Trophoblast cell (in vitro differentiated cells and primary cell): Measurements from ENCODE around the gene CHAT.
A peak's percentile ranks its signal among the peaks of the same experiment; 100 is the strongest.

Experiments used
- DNase-seq, 2 donors: peaks; one replicate each; pipeline ENCODE4 v3.0.0-alpha.2; 2016
- H2AFZ ChIP-seq: 2 replicates; pipeline ENCODE4 v1.6.1; 2013; ENCODE audit warnings: low read length, moderate library complexity, mild to moderate bottlenecking; ENCODE audit not compliant: insufficient read depth, poor library complexity
- H2AK5ac ChIP-seq: 2 replicates; pipeline ENCODE4 v1.6.1; 2013; ENCODE audit warnings: mild to moderate bottlenecking, low read length
- H2BK120ac ChIP-seq: 2 replicates; pipeline ENCODE4 v1.6.1; 2013; ENCODE audit warnings: low read length, mild to moderate bottlenecking, moderate library complexity; ENCODE audit not compliant: insufficient read depth, poor library complexity
- H2BK12ac ChIP-seq: 2 replicates; pipeline ENCODE4 v1.6.1; 2013; ENCODE audit warnings: mild to moderate bottlenecking, low read length, moderate library complexity
- H2BK5ac ChIP-seq: 2 replicates; pipeline ENCODE4 v1.6.1; 2013; ENCODE audit warnings: low read length, low read depth, moderate library complexity, mild to moderate bottlenecking; ENCODE audit not compliant: poor library complexity
- H3K14ac ChIP-seq: 2 replicates; pipeline ENCODE4 v1.6.1; 2013; ENCODE audit warnings: mild to moderate bottlenecking, low read length
- H3K18ac ChIP-seq: 2 replicates; pipeline ENCODE4 v1.6.1; 2013; ENCODE audit warnings: mild to moderate bottlenecking, low read length
- H3K23ac ChIP-seq: 2 replicates; pipeline ENCODE4 v1.6.1; 2013; ENCODE audit warnings: low read length
- H3K27ac ChIP-seq: 2 replicates; pipeline ENCODE4 v1.5.1; 2013; ENCODE audit warnings: low read depth, mild to moderate bottlenecking, inconsistent platforms, low read length, moderate library complexity
- H3K27me3 ChIP-seq: 2 replicates; pipeline ENCODE4 v1.6.1; 2013; ENCODE audit warnings: inconsistent platforms, mild to moderate bottlenecking, low read length, moderate library complexity; ENCODE audit not compliant: insufficient read depth
- H3K36me3 ChIP-seq, 2 experiments: 1 replicate in 1 of 2; 2 replicates in 1 of 2; pipeline ENCODE4 v1.6.1; 2013; ENCODE audit warnings: low read length in 2 of 2, mild to moderate bottlenecking in 2 of 2, moderate library complexity in 1 of 2; ENCODE audit not compliant: insufficient read depth in 2 of 2, control insufficient read depth in 1 of 2
- H3K4ac ChIP-seq: 2 replicates; pipeline ENCODE4 v1.6.1; 2013; ENCODE audit warnings: low read depth, mild to moderate bottlenecking, low read length, moderate library complexity
- H3K4me1 ChIP-seq, 2 experiments: 1 replicate in 1 of 2; 2 replicates in 1 of 2; pipeline ENCODE4 v1.6.1; 2013; ENCODE audit warnings: low read length in 2 of 2, mild to moderate bottlenecking in 2 of 2, moderate library complexity in 1 of 2; ENCODE audit not compliant: insufficient read depth in 2 of 2, control insufficient read depth in 1 of 2
- H3K4me2 ChIP-seq: 2 replicates; pipeline ENCODE4 v1.6.1; 2013; ENCODE audit warnings: inconsistent platforms, mild to moderate bottlenecking, low read length, moderate library complexity
- H3K4me3 ChIP-seq: 2 replicates; pipeline ENCODE4 v1.5.1; 2013; ENCODE audit warnings: mild to moderate bottlenecking, low read depth, low read length, inconsistent platforms
- H3K79me1 ChIP-seq: one replicate; pipeline ENCODE4 v1.6.1; 2013; ENCODE audit warnings: low read length
- H3K79me2 ChIP-seq: 2 replicates; pipeline ENCODE4 v1.6.1; 2013; ENCODE audit warnings: low read length, mild to moderate bottlenecking; ENCODE audit not compliant: control insufficient read depth, insufficient read depth, poor library complexity
- H3K9ac ChIP-seq: 2 replicates; pipeline ENCODE4 v1.6.1; 2013; ENCODE audit warnings: mild to moderate bottlenecking, low read length
- H3K9me3 ChIP-seq: 2 replicates; pipeline ENCODE4 v1.6.1; 2013; ENCODE audit warnings: low read depth, mild to moderate bottlenecking, control low read depth, inconsistent platforms, low read length; ENCODE audit not compliant: insufficient read depth
- H4K12ac ChIP-seq: 2 replicates; pipeline ENCODE4 v1.6.1; 2013; ENCODE audit warnings: low read depth, mild to moderate bottlenecking, low read length, moderate library complexity
- H4K8ac ChIP-seq: 2 replicates; pipeline ENCODE4 v1.6.1; 2013; ENCODE audit warnings: low read depth, mild to moderate bottlenecking, low read length, moderate library complexity
- H4K91ac ChIP-seq: one replicate; pipeline ENCODE4 v1.6.1; 2013; ENCODE audit warnings: low read depth, mild to moderate bottlenecking, low read length, moderate library complexity
- WGBS: extraction: QIAGEN DNeasy Blood & Tissue Kit; methylation state at CpG from one replicate; pipeline ENCODE4 v1.1.7; 2013; ENCODE audit warnings: missing lambda C conversion rate; ENCODE audit not compliant: insufficient read length, insufficient coverage; ENCODE audit errors: extremely low coverage; 5-methylcytosine and 5-hydroxymethylcytosine counted together

Gene CHAT

DNA sequence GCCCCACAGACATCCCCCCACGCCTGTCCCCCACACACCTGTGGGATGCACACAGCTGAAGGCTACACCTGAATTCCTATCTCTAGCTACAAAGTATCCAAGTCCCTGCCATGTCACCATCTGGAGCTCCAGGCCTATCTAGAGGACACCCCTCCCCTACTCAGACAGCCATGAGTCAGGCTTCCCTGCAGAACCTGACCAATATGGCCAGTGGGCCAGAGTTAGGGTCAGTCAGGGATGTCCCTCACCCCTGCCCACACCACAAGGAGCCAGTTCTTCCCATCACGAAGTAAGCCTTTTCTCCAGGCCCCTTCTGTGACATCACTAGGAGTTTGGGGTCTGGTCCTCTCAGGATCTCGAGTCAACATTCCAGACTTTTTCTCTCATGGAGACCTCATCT lies 14.3 kb upstream of the CHAT start:
- DNase-seq: peak in 1 of 2 donors; percentile 14
- Histone ChIP-seq H2AFZ (no peak overlapping the region), H4K91ac (peak overlapping the region; percentile 96), H3K4ac (peak overlapping the region; percentile 49), H2BK120ac (peak overlapping the region; percentile 87), H3K23ac (no peak overlapping the region), H3K27me3 (no peaks in the 10 kb centered on the region), H2AK5ac (peak overlapping the region; percentile 33), H3K14ac (peak overlapping the region; percentile 88), H3K79me1 (peaks cover 33% of the 10 kb centered on the region), H2BK12ac (peak overlapping the region; percentile 98), H4K8ac (peak overlapping the region; percentile 12), H3K9ac (no peak overlapping the region), H3K4me1 (peaks cover 45 to 46% of the 10 kb centered on the region in 2 experiments), H3K27ac (peak overlapping the region; percentile 59), H3K9me3 (peaks cover 2% of the 10 kb centered on the region), H3K18ac (peak overlapping the region; percentile 36), H3K4me2 (no peak overlapping the region), H3K79me2 (peaks cover 4% of the 10 kb centered on the region), H3K36me3 (no peaks in the 10 kb centered on the region), H2BK5ac (peak overlapping the region; percentile 75), H3K4me3 (no peak overlapping the region), H4K12ac (no peak overlapping the region)
- WGBS: no CpG with 5 or more reads among the region's 3 CpGs

DNA sequence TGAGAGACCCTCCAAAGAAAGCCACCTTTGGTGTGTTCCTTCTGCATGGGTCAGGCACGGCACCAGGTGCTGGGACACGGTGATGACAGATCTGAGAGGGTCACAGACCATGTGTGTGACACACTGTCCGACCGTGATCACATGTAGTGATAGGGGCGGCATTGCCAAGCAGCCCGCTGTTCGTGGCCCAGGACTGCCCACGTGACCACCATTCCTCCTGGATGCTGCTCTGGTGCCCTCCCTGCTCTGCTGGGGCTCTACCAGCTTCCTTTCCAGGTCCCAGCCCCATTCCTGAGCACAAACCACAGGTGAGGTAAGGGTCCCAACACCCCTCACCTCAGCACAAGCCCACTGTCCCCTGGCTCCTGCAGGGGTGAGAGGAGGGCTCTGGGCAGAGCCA lies 13.8 kb upstream of the CHAT start:
- Histone ChIP-seq H3K4me3 (no peak overlapping the region), H2BK5ac (peak overlapping the region; percentile 75), H3K14ac (peak overlapping the region; percentile 88), H4K12ac (no peak overlapping the region), H3K9ac (peak overlapping the region; percentile 25), H4K8ac (peak overlapping the region; percentile 44), H3K27ac (peak overlapping the region; percentile 59), H3K4ac (peak overlapping the region; percentile 61), H3K79me1 (peaks cover 33% of the 10 kb centered on the region), H3K18ac (peak overlapping the region; percentile 86), H3K4me2 (no peak overlapping the region), H3K9me3 (peaks cover 4% of the 10 kb centered on the region), H3K79me2 (peaks cover 4% of the 10 kb centered on the region), H3K23ac (no peak overlapping the region), H4K91ac (peak overlapping the region; percentile 96), H3K27me3 (peaks cover 2% of the 10 kb centered on the region), H2BK120ac (peak overlapping the region; percentile 87), H2AFZ (no peak overlapping the region), H2BK12ac (peak overlapping the region; percentile 98), H3K36me3 (no peaks in the 10 kb centered on the region), H3K4me1 (peaks cover 44 to 45% of the 10 kb centered on the region in 2 experiments), H2AK5ac (peak overlapping the region; percentile 84)
- WGBS: no CpG with 5 or more reads among the region's 8 CpGs
- peak in 1 of 2 donors; percentile 1 for DNase-seq

DNA sequence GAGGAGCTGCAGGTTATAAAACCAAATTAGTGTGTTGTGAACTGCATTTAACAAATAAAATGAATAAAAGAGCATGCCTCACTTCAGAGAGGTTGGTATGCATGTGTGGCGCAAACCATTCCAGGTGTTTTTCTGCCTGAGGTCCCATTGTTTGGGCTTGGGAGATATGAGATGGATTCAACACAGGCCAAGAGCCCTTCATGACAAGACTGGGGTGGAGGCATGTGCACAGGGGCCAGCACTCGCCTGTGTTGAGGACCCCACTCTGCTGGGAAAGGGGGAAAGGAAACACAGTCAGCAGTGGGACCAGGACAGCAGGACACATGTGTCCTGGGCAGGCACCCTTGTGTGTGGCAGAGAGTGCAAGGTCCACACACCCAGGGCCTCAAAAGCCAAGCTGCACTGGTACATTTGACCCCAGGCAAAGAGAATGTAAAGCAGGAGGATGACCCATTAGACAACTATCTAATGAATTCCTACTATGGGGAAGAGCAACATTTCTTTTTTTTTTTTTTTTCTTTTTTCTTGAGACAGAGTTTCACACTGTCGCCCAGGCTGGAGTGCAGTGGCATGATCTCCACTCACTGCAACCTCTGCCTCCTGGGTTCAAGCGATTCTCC lies 12.9 kb upstream of the CHAT start:
- Histone ChIP-seq H2BK120ac (peak overlapping the region; percentile 62), H4K91ac (peak overlapping the region; percentile 92), H3K27ac (peak overlapping the region; percentile 67)

DNA sequence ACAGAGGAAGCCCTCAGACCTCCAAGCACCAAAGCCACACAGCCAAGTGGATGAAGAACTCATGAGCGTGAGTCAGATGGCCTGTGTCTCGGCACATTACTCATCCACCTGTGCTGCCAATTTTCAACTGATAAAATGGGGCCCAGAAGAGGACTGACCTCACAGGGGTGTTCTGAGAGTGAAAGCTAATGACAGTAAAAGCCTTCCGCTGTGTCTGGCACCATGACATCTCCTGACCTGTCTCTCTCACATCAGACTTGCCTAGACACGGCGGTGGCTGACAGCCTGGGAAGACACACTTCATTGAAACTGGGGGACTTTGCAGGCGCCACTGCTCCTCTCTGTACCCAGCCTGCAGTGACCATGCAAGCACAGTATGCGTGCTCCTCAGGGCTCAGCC lies 12.0 kb upstream of the CHAT start:
- no peaks in the 10 kb centered on the region for H3K36me3 ChIP-seq
- peaks cover 4% of the 10 kb centered on the region for H3K79me2 ChIP-seq
- no peak overlapping the region for H3K18ac ChIP-seq
- H4K91ac ChIP-seq: peak overlapping the region; percentile 61
- H3K27me3 ChIP-seq: peaks cover 3% of the 10 kb centered on the region
- no peak overlapping the region for H2AK5ac ChIP-seq
- H3K4ac ChIP-seq: no peak overlapping the region
- no peak overlapping the region for H3K9ac ChIP-seq
- no peak overlapping the region for H3K4me2 ChIP-seq
- H3K4me3 ChIP-seq: no peak overlapping the region
- no CpG with 5 or more reads among the region's 7 CpGs for WGBS
- peak overlapping the region; percentile 35 for H2BK5ac ChIP-seq
- H4K12ac ChIP-seq: no peak overlapping the region
- H3K79me1 ChIP-seq: peaks cover 31% of the 10 kb centered on the region
- peaks cover 4% of the 10 kb centered on the region for H3K9me3 ChIP-seq
- peak overlapping the region; percentile 64 for H3K27ac ChIP-seq
- peak; percentile 23 to 28 for DNase-seq
- H3K23ac ChIP-seq: no peak overlapping the region
- no peak overlapping the region for H2AFZ ChIP-seq
- peak overlapping the region; percentile 21 for H2BK12ac ChIP-seq
- no peak overlapping the region for H4K8ac ChIP-seq
- peak overlapping the region; percentile 34 for H2BK120ac ChIP-seq
- H3K14ac ChIP-seq: no peak overlapping the region
- peaks cover 36 to 38% of the 10 kb centered on the region in 2 experiments for H3K4me1 ChIP-seq

More for the DNA sequence above, 12.9 kb upstream of the CHAT start:
- H2AFZ ChIP-seq: no peak overlapping the region
- peaks cover 41 to 45% of the 10 kb centered on the region in 2 experiments for H3K4me1 ChIP-seq
- peak overlapping the region; percentile 36 for H4K8ac ChIP-seq
- no peak overlapping the region for H4K12ac ChIP-seq
- no peak overlapping the region for H3K9ac ChIP-seq
- H3K18ac ChIP-seq: peak overlapping the region; percentile 76
- H3K27me3 ChIP-seq: peaks cover 3% of the 10 kb centered on the region
- H3K4ac ChIP-seq: no peak overlapping the region
- peak overlapping the region; percentile 74 for H3K14ac ChIP-seq
- H3K4me2 ChIP-seq: no peak overlapping the region
- H3K4me3 ChIP-seq: no peak overlapping the region
- no peak overlapping the region for H3K23ac ChIP-seq
- H2BK12ac ChIP-seq: no peak overlapping the region
- H2BK5ac ChIP-seq: peak overlapping the region; percentile 83
- H3K9me3 ChIP-seq: peaks cover 4% of the 10 kb centered on the region
- peaks cover 33% of the 10 kb centered on the region for H3K79me1 ChIP-seq
- peak overlapping the region; percentile 25 for H2AK5ac ChIP-seq
- H3K36me3 ChIP-seq: no peaks in the 10 kb centered on the region
- H3K79me2 ChIP-seq: peaks cover 4% of the 10 kb centered on the region
- peak; percentile 51 to 85 for DNase-seq
- WGBS: no CpG with 5 or more reads among the region's 4 CpGs
